ENCODE data around the gene RTCB. TPM values are rescaled to one million over a fixed set of nuclear protein-coding genes. Genes with fewer than 3 reads are reported as not detected.

RTCB gene
- total RNA-seq, 1 donor from 2014 or later, result 95.7 TPM

DNA sequence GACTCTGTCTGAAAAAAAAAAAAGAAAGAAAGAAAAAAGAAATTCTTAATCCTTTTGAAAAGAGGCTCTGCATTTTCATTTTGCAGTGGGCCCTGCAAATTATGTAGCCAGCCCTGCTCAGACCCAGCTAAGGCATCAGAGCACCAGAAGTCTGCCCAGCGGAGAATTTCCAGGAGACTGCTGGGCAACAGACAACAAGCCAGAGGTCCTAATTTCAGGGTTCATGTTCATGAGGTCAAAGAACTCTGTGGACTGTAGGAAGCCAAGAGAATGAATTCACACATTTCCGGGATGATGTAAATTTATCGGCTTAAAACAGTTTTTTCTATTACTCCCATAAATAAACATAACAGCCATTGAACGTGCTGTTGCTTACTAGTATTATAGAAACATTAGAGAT, 14.8 kb upstream of the RTCB start:
- TF ChIP-seq, protein P1, sequence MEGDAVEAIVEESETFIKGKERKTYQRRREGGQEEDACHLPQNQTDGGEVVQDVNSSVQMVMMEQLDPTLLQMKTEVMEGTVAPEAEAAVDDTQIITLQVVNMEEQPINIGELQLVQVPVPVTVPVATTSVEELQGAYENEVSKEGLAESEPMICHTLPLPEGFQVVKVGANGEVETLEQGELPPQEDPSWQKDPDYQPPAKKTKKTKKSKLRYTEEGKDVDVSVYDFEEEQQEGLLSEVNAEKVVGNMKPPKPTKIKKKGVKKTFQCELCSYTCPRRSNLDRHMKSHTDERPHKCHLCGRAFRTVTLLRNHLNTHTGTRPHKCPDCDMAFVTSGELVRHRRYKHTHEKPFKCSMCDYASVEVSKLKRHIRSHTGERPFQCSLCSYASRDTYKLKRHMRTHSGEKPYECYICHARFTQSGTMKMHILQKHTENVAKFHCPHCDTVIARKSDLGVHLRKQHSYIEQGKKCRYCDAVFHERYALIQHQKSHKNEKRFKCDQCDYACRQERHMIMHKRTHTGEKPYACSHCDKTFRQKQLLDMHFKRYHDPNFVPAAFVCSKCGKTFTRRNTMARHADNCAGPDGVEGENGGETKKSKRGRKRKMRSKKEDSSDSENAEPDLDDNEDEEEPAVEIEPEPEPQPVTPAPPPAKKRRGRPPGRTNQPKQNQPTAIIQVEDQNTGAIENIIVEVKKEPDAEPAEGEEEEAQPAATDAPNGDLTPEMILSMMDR (IDR thresholded peaks at IDR 0.05; ENCODE audit: insufficient read depth, low read length, poor library complexity, severe bottlenecking), result no peak
- Histone ChIP-seq H3K27me3 (ENCODE audit: control insufficient read depth, insufficient read depth, low read length) (peaks cover 8% of the 10 kb centered on the region), H3K4me3 (ENCODE audit: low read depth, low read length) (no peak overlapping the region), H3K36me3 (ENCODE audit: control insufficient read depth, insufficient read depth, low read length) (no peaks in the 10 kb centered on the region)
- DNase-seq (ENCODE audit: low read depth), result no peak

- TF ChIP-seq, protein P1 (IDR thresholded peaks at IDR 0.05; ENCODE audit: insufficient read depth, low read length, poor library complexity, severe bottlenecking), result no peak
- no peak for DNase-seq (ENCODE audit: low read depth)
- Histone ChIP-seq H3K4me3 (ENCODE audit: low read depth, low read length) (no peak overlapping the region), H3K27me3 (ENCODE audit: control insufficient read depth, insufficient read depth, low read length) (peaks cover 8% of the 10 kb centered on the region), H3K36me3 (ENCODE audit: control insufficient read depth, insufficient read depth, low read length) (no peaks in the 10 kb centered on the region)
Observed at GRCh38 chr22:32423664-32424063, 11.6 kb upstream of the RTCB start.

DNA sequence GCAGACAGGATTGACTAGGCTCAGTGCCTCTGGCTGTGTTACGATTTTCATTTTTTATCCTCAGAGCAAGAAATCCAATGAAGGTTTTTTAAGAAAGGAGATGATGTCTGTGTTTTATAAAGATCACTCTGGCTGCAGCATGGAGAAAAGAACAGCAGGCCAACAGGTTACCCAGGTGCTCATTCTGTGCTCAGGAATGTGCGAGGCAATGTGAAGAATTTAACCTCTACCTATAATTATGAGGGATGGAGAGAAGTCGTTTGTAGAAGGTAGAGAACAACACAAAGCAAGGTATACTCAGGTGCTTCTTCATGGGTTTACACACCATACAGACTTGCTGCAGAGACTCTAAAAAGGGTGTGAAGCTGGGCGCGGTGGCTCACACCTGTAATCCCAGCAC, 10.0 kb upstream of the RTCB start:
- Histone ChIP-seq H3K4me3 (ENCODE audit: low read depth, low read length) (no peak overlapping the region), H3K36me3 (ENCODE audit: control insufficient read depth, insufficient read depth, low read length) (no peaks in the 10 kb centered on the region), H3K27me3 (ENCODE audit: control insufficient read depth, insufficient read depth, low read length) (peaks cover 8% of the 10 kb centered on the region)
- TF ChIP-seq, protein P1 (IDR thresholded peaks at IDR 0.05; ENCODE audit: insufficient read depth, low read length, poor library complexity, severe bottlenecking), result no peak
- no peak for DNase-seq (ENCODE audit: low read depth)

DNA sequence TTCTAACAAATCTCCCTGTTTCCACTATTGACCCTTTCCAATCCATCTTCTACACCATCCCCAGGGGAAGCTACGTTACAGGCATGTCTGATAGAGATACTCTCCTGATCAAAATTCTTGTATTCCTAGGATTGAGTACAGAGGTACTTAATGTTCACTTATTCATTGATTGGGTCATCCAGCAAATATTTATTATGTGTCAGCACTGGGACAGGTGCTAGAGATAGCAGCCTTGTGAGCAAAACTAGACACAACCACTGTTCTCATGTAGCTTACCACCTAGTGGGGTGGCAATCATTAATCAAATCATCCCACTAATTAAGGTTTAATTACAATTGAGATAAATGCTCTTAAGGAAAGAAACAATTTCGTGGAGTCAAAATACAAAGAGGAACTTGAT, 9.4 kb upstream of the RTCB start:
- TF ChIP-seq, protein P1 (IDR thresholded peaks at IDR 0.05; ENCODE audit: insufficient read depth, low read length, poor library complexity, severe bottlenecking), result no peak
- DNase-seq (ENCODE audit: low read depth), result no peak
- Histone ChIP-seq H3K4me3 (ENCODE audit: low read depth, low read length) (no peak overlapping the region), H3K36me3 (ENCODE audit: control insufficient read depth, insufficient read depth, low read length) (no peaks in the 10 kb centered on the region), H3K27me3 (ENCODE audit: control insufficient read depth, insufficient read depth, low read length) (peaks cover 8% of the 10 kb centered on the region)

DNA sequence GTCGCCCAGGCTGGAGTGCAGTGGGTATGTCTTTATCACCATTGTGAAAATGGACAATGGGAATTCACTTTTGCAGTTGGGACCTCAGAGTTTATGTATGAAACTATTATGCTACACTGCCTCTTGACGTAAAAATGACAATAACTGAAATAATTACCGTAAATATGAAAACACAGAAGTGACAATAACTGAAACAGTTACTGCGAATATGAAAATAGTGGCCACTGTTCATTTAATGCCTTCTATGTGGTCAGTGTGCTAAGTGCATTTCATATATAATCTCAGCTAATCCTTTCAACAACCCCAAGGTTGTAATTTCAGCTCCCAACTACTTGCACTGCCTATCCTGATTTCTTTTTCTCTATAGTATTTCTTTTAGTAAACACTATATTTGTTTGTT, 5.9 kb upstream of the RTCB start:
- Histone ChIP-seq H3K4me3 (ENCODE audit: low read depth, low read length) (no peak overlapping the region), H3K27me3 (ENCODE audit: control insufficient read depth, insufficient read depth, low read length) (peaks cover 7% of the 10 kb centered on the region), H3K36me3 (ENCODE audit: control insufficient read depth, insufficient read depth, low read length) (no peaks in the 10 kb centered on the region)
- TF ChIP-seq, protein P1 (IDR thresholded peaks at IDR 0.05; ENCODE audit: insufficient read depth, low read length, poor library complexity, severe bottlenecking), result no peak
- no peak for DNase-seq (ENCODE audit: low read depth)

DNA sequence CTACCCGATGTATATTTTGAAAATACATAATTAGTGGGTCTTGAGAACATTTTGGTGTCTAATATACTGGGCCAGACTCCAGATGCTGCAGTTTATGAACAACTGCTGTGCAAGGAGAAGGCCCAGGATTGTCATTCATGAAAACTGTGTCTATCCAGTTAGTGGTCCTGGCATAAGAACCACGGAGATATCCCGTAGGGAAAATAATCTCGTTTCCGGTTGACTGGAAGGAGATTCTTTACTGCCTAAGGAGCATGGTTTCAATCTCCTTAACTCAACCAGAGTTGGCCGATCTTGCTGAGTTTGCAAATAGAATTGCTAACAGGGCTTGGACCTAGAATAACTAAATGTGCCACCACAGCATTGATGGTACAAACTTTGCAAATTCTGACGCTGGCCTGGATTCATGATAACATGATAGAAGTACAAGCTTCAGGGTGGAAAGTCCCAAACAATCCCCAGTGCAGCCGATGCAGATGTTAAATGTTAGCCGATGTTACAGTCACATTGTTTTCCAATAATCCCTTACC, 4.6 kb upstream of the RTCB start:
- Histone ChIP-seq H3K27me3 (ENCODE audit: control insufficient read depth, insufficient read depth, low read length) (peaks cover 2% of the 10 kb centered on the region), H3K36me3 (ENCODE audit: control insufficient read depth, insufficient read depth, low read length) (no peaks in the 10 kb centered on the region)
- TF ChIP-seq, protein P1 (IDR thresholded peaks at IDR 0.05; ENCODE audit: insufficient read depth, low read length, poor library complexity, severe bottlenecking), result no peak

More for the DNA sequence above, 4.6 kb upstream of the RTCB start:
- no peak for DNase-seq (ENCODE audit: low read depth)
- H3K4me3 ChIP-seq (ENCODE audit: low read depth, low read length), result no peak overlapping the region
